ENCODE results near the gene MAP4K1.
"Not testable (repeated sequence)": the region's sequence is repeated elsewhere in the genome, so short reads cannot be mapped to it uniquely, and the experiment has no call there.

Gene MAP4K1

GRCh38 chr19:38650911-38651584, 33.3 kb upstream of the MAP4K1 start:
- DNase-seq = peak; percentile 63

- DNase-seq = no peak
Measured at GRCh38 chr19:38650172-38650775, 32.5 kb upstream of the MAP4K1 start.

- no peak for DNase-seq
Measured at GRCh38 chr19:38649305-38650171, 31.8 kb upstream of the MAP4K1 start.

GRCh38 chr19:38648769-38649304, 31.1 kb upstream of the MAP4K1 start:
- DNase-seq = no peak

GRCh38 chr19:38647966-38648768, 30.4 kb upstream of the MAP4K1 start:
- DNase-seq = no peak

- DNase-seq = peak; percentile 97
Measured at GRCh38 chr19:38647368-38647965, 29.7 kb upstream of the MAP4K1 start, which contains the start of gene ACTN4. TSS of gene ACTN4 (plus strand) at chr19:38647649. CDS start at chr19:38647746, 97 bp downstream.

GRCh38 chr19:38644719-38645118, 27.0 kb upstream of the MAP4K1 start:
- DNase-seq = no peak

GRCh38 chr19:38642176-38642575, 24.4 kb upstream of the MAP4K1 start:
- DNase-seq = no peak

- no peak for DNase-seq
Measured at GRCh38 chr19:38640368-38640767, 22.6 kb upstream of the MAP4K1 start.

GRCh38 chr19:38639679-38640078, 21.9 kb upstream of the MAP4K1 start:
- no peak for DNase-seq

- DNase-seq = no peak
Measured at GRCh38 chr19:38638461-38638860, 20.7 kb upstream of the MAP4K1 start.

- no peak for DNase-seq
Measured at GRCh38 chr19:38635483-38636399, 18.0 kb upstream of the MAP4K1 start.

GRCh38 chr19:38634757-38635482, 17.2 kb upstream of the MAP4K1 start:
- DNase-seq = peak; percentile 56

- DNase-seq = no peak
Measured at GRCh38 chr19:38632476-38633213, 14.9 kb upstream of the MAP4K1 start.

GRCh38 chr19:38631811-38632475, 14.2 kb upstream of the MAP4K1 start:
- not testable (repeated sequence) for DNase-seq

GRCh38 chr19:38631301-38631700, 13.5 kb upstream of the MAP4K1 start:
- DNase-seq = not testable (repeated sequence)

GRCh38 chr19:38629568-38629967, 11.8 kb upstream of the MAP4K1 start:
- no peak for DNase-seq

GRCh38 chr19:38626401-38626800, 8.6 kb upstream of the MAP4K1 start:
- DNase-seq = no peak

GRCh38 chr19:38624822-38625221, 7.1 kb upstream of the MAP4K1 start:
- no peak for DNase-seq

All from fibroblast of skin of right quadriceps (primary cell).